HFFc6 (cell line): Measurements from ENCODE around the gene GPC6. TPM values are rescaled to one million over a fixed set of nuclear protein-coding genes. Genes with fewer than 3 reads are reported as not detected.

Experiments used
- DNase-seq: peaks from one replicate; pipeline ENCODE4 v3.0.0-alpha.2; 2018
- H3K27ac Mint-ChIP-seq: 2 replicates; pipeline ENCODE4 v1.8.0; 2020; ENCODE audit warnings: mild to moderate bottlenecking, mixed read lengths
- H3K27me3 Mint-ChIP-seq: 2 replicates; pipeline ENCODE4 v1.8.0; 2021; ENCODE audit warnings: mild to moderate bottlenecking, moderate library complexity, mixed read lengths; ENCODE audit not compliant: insufficient read depth
- H3K36me3 Mint-ChIP-seq: 2 replicates; pipeline ENCODE4 v1.8.0; 2021; ENCODE audit warnings: low read depth, mixed read lengths
- H3K4me1 Mint-ChIP-seq: 2 replicates; pipeline ENCODE4 v1.8.0; 2020; ENCODE audit warnings: low read depth, mixed read lengths
- H3K4me3 Mint-ChIP-seq: 2 replicates; pipeline ENCODE4 v1.8.0; 2020; ENCODE audit warnings: mild to moderate bottlenecking, moderate library complexity, mixed read lengths
- H3K9me3 Mint-ChIP-seq: 2 replicates; pipeline ENCODE4 v1.8.0; 2020; ENCODE audit warnings: mild to moderate bottlenecking, mixed read lengths
- total RNA-seq, 6 experiments: library from RNA; stranded (reverse); fragmentation: NEBNext Ultra II Directional; extraction: Animal tissue kit (Norgen Biotek cat#: 25700); gene quantifications; 2 replicates in 1 of 6; 3 replicates in 5 of 6; pipeline ENCODE4 v1.2.3, GENCODE V29; 2021
- TF ChIP-seq, protein P1 (sequence below): fragments of 200-600 bp; sonication (generic); IDR thresholded peaks from 2 replicates; pipeline ENCODE4 v1.5.0; 2021; ENCODE audit warnings: antibody characterized with exemption, mild to moderate bottlenecking

GPC6 gene
- total RNA-seq, 6 experiments from 2014 or later: 3.0 to 5.3 (median 4.4) TPM

DNA sequence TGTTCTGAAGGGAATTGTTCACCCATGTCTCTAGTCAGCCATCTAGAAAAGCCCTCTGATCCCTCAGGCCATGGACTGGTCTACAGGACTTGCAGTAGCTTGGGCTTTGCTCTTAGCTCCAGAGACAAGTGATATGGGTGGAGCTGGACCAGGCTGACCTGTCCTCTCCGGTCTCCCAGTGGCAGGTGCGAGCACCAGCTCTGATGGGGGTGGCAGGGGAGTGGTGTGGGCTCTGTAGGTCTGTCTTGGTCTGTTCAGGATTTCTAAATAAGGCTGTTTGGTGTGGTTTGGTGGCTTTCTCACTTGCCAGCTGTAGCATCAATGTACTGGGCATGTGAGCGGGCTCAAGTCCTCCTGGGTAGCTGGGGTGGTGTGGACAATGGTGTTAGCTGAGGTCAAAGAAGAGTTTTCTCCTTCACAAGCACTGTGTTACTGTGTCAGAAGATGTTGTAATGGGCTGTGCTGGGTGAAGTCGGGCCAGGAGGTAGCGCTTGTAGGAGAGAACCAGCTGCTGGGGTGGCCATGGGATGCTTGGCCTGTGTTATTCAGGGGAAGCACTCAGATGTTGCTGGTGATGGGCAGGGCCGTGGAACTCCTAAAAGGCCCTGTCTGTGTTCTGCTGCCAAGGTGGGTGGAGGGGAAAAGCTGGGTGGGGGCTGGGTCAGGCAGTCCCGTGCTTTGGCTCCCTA lies 16.9 kb downstream of the GPC6 start:
- TF ChIP-seq, protein P1, sequence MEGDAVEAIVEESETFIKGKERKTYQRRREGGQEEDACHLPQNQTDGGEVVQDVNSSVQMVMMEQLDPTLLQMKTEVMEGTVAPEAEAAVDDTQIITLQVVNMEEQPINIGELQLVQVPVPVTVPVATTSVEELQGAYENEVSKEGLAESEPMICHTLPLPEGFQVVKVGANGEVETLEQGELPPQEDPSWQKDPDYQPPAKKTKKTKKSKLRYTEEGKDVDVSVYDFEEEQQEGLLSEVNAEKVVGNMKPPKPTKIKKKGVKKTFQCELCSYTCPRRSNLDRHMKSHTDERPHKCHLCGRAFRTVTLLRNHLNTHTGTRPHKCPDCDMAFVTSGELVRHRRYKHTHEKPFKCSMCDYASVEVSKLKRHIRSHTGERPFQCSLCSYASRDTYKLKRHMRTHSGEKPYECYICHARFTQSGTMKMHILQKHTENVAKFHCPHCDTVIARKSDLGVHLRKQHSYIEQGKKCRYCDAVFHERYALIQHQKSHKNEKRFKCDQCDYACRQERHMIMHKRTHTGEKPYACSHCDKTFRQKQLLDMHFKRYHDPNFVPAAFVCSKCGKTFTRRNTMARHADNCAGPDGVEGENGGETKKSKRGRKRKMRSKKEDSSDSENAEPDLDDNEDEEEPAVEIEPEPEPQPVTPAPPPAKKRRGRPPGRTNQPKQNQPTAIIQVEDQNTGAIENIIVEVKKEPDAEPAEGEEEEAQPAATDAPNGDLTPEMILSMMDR: no peak
- H3K4me3 Mint-ChIP-seq: peak overlapping the region; percentile 85; the same call in 1 of the 2 replicates
- H3K36me3 Mint-ChIP-seq: peaks cover 18% of the 10 kb centered on the region
- H3K27me3 Mint-ChIP-seq: no peaks in the 10 kb centered on the region
- peaks cover 18% of the 10 kb centered on the region for H3K9me3 Mint-ChIP-seq
- no peak for DNase-seq
- no peak overlapping the region; the same call in 1 of the 2 replicates for H3K27ac Mint-ChIP-seq
- H3K4me1 Mint-ChIP-seq: peaks cover 26% of the 10 kb centered on the region

DNA sequence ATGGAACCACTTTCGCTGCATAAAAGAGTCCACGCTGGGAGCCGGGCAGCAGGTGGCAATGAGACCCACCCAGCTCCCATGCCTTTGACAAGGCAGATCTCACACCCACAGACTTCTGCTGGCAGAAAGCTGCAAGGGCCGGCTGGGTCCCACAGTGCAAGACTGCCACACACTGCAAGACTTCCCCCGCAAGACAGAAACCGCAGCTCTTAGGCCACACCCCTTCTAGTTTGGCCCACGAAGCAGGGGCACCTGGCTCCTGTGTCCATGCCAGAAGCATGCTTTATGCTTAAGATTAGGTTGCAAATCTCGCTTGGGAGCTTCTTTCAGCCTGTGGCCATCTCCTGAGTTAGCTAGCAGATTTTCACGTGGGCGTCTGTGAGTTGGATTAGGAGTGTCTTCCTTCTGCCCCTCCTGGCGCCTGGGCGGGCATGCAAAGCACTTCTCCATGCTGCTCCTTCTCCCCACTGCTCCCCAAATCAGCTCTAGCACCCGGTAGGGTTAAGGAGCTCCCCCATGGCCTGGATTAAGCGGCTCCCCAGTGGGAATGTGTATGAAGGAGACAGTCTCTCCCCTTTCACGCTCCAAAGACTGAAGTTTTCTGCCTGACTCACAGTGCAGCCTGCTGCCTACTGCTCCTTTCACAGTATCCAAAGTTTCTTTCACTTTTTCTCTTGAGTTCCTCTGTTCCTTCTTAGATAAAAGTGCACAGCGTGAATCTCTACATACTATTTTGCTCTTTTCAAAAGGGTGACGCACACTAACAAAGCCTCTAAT lies 17.7 kb downstream of the GPC6 start:
- TF ChIP-seq, protein P1: no peak
- peak; percentile 57 for DNase-seq
- H3K27ac Mint-ChIP-seq: peak overlapping the region; percentile 89
- H3K9me3 Mint-ChIP-seq: peaks cover 10% of the 10 kb centered on the region
- H3K4me3 Mint-ChIP-seq: peak overlapping the region; percentile 85
- H3K27me3 Mint-ChIP-seq: no peaks in the 10 kb centered on the region
- peaks cover 34% of the 10 kb centered on the region for H3K4me1 Mint-ChIP-seq
- H3K36me3 Mint-ChIP-seq: peaks cover 10% of the 10 kb centered on the region

GRCh38 chr13:93244918-93245280 lies 18.3 kb downstream of the GPC6 start:
- peaks cover 40% of the 10 kb centered on the region for H3K4me1 Mint-ChIP-seq
- peak overlapping the region; percentile 89 for H3K27ac Mint-ChIP-seq
- H3K27me3 Mint-ChIP-seq: no peaks in the 10 kb centered on the region
- peak; percentile 53 for DNase-seq
- H3K36me3 Mint-ChIP-seq: peaks cover 6% of the 10 kb centered on the region
- peak overlapping the region; percentile 85 for H3K4me3 Mint-ChIP-seq
- peaks cover 5% of the 10 kb centered on the region for H3K9me3 Mint-ChIP-seq
- TF ChIP-seq, protein P1: no peak

DNA sequence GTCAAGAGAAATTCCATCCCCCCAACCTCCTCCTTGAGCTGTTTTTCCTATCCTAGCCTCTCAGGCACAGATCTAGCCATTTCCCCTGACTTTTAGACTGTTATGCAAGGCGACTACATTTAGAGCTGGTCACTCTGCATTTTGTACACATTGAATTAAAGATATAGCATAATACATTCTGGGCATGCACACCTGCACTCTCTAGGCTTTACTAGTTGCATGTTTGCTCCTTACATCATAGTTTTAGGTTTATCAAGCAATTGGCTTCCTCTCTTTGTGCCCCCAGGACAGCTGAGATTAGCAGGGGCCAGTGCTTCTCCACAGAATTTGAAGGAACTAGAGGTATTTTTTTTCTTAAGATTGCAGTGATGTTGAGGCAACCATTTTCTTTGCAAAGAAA lies 19.5 kb downstream of the GPC6 start:
- Mint-ChIP-seq H3K27ac (no peak overlapping the region), H3K36me3 (peaks cover 11% of the 10 kb centered on the region), H3K27me3 (no peaks in the 10 kb centered on the region; the same call in 1 of the 2 replicates), H3K4me3 (no peak overlapping the region), H3K4me1 (peaks cover 48% of the 10 kb centered on the region), H3K9me3 (0 out of 2 replicates have a peak, but pooled peaks cover 3% of the 10 kb centered on the region)
- TF ChIP-seq, protein P1: no peak
- no peak for DNase-seq

GRCh38 chr13:93248627-93249047 lies 22.0 kb downstream of the GPC6 start:
- Mint-ChIP-seq H3K27me3 (no peaks in the 10 kb centered on the region; the same call in 1 of the 2 replicates), H3K9me3 (0 out of 2 replicates have a peak, but pooled peaks cover 3% of the 10 kb centered on the region), H3K4me1 (peaks cover 55% of the 10 kb centered on the region), H3K4me3 (peak overlapping the region; percentile 51; the same call in 1 of the 2 replicates), H3K27ac (peak overlapping the region; percentile 94), H3K36me3 (peaks cover 11% of the 10 kb centered on the region)
- DNase-seq: peak; percentile 27
- TF ChIP-seq, protein P1: peak; percentile 50; the same call in 1 of the 2 replicates
